Activated CD4-positive, alpha-beta T cell treated with anti-CD3 and anti-CD28 coated beads for 48 hours (primary cell): ENCODE results near the gene FGF12.
"Not testable (repeated sequence)": the region's sequence is repeated elsewhere in the genome, so short reads cannot be mapped to it uniquely, and the experiment has no call there.

Experiments used
- DNase-seq: peaks from one replicate; pipeline ENCODE4 v3.0.0-alpha.2; 2020

The FGF12 gene

DNA sequence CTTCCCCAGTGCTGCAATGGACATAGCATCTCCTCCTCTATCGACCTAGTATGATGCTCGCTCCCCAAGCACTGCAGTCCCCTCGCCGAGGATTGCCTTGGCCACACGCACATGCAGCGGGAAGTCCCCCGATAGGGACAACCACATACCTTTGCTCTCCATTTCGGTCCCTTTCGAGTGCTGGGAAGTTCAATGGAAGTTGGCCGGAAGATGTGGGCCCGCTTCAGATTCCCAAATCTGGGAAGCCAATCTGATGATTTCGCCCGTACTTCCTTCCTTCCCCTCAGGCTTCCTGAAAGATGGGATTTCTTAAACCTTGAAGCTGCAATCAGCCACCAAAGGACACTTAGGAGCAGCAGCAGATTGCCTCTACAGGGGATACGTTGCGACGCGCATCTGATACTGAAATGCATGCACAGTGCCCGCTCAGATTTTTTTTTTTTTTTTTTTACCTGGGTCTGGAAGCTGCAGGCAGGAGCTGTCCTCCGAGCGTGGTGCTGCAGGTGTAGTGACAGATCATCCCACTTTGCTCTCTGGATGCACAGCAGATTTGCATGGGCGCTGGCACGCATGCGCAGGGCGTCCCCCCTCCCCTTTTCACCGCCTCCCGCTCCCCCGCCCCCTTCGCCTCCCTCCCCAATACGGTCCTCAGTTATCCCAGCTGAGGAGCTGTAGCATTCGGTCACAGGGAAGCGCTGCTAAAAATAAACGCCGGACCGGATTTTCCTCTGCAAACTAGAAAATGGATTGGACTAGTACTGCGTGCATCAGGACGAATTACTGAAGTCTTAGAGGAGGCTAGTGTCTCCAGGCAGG lies at the start of gene FGF12:
TSS of gene FGF12 (minus strand) at position 510 of the 816 bp plus-strand sequence.
- DNase-seq = peak; percentile 27

DNA sequence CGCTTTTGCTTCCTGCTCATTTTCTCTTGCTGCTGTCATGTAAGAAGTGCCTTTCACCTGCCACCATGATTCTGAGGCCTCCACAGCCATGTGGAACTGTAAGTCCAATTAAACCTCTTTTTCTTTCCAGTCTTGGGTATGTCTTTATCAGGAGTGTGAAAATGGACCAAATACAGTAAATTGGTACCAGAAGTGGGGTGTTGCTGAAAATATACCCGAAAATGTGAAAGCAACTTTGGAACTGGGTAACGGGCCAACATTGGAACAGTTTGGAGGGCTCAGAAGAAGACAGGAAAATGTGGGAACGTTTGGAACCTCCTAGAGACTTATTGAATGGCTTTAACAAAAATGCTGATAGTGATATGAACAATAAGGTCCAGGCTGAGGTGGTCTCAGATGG lies 47.0 kb upstream of the FGF12 start:
- not testable (repeated sequence) for DNase-seq

DNA sequence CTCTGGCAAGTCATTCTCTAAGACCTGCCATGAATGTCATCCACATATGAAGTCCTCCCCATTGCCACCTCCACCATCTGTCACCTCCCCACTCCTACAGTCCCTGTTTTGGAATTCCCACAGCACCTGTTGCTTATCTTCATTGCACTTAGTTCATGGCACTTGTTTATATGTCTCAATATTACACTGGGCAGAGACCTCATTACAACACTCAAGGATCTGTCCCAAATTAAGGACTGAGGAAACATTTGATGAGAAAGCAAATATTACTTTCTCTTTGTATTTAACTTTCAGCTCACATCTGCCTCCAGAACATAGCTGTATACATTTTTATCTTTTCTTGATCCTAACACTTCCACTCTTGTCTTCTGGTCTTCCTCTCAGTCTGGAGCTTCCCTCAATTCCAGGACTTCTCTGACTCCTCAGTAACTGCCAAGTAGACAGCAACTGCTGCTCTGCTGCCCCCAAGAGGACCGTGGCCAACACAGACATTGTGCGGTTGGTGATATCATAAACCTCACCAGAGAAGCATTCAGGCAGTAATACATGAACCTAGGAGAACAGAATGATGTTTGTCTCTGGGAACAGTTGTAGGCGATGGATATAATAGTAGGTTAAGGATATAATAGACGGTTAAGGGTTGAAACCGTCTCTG lies 45.0 kb upstream of the FGF12 start:
- no peak for DNase-seq

DNA sequence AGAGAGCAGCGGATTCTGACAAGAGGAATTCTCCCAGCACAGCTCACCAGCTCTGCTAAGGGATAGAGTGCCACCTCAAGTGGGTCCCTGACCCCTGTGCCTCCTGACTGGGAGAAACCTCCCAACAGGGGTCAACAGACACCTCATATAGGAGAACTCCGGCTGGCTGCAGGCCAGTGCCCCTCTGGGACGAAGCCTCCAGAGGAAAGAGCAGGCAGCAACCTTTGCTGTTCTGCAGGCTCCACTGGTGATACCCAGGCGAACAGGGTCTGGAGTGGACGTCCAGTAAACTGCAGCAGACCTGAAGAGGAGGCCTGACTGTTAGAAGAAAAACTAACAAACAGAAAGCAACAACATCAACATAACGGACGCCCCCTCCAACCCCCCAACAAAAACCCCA lies 31.3 kb upstream of the FGF12 start:
- DNase-seq = no peak

DNA sequence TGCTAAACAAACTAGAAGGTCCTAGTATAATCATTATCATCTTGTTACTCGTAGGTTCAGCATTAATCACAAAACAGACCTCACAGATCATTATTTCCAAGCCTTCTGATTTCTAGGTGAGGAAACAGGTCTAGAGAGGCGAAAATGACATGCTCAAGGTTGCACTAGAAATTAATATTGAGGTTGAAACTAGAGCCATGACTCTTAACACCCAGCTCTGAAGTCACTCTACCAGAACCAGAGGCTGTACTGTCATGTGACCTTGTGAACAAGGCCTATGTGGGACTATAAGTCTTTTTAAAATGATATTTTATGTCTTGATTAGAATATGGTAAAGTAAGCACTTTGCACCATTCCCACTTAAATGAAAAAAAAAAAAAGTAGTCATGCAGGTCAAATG lies 23.8 kb upstream of the FGF12 start:
- no peak for DNase-seq

DNA sequence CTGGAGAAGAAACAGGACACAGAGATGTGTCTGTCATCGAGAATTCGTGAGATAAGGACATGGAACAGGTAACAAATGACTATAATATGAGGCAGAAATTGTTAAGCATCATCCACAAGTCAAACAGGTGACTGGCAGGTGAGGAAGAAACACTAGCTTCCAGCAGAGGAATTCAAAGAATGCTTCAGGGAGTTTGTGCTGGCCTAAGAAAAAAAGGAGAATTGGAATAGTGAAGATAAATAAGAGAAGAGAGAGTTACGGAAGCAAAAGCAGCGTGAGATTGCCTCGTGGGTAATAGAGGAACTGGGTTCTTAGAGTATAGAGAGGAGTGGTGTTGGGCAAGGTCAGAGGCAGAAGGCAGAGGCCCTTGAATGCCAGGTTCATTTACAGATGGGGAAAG lies 22.9 kb upstream of the FGF12 start:
- DNase-seq = no peak

DNA sequence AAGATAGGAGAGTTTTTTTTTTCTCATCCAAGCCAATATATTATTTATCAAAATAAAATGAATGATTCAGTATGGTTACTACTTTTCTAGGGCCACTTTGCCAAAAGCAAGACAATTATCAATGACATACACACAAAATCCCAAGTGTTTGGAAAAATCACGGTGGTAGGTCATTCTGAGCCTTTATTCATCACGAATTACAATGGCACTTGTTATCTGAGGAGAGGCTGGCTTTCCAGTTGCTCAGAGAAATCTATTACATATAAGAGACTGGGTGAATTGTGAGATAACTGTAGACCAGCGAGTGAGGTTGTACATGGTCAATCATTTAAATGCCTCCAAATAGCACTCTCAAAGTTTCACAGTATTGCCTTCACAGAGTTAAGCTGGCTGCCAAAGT lies 20.4 kb upstream of the FGF12 start:
- no peak for DNase-seq

DNA sequence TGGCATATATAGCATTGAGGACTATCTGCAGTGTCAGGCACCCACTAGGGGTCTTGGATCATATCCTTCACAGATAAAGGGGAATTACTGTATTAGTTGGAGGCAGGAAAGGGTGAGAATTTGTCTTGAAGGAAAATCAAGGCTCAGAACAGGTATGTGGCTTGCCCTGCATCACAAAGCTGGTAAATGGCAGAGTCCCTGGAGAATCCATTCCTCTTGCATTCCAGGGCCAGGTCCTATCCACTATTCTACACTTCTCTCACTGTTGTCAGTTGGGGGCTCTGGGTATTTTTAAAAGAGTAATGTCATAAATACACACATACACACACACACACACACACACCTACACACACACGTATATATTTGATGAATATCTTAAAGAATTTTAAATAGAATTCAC lies 19.8 kb upstream of the FGF12 start:
- DNase-seq = no peak

DNA sequence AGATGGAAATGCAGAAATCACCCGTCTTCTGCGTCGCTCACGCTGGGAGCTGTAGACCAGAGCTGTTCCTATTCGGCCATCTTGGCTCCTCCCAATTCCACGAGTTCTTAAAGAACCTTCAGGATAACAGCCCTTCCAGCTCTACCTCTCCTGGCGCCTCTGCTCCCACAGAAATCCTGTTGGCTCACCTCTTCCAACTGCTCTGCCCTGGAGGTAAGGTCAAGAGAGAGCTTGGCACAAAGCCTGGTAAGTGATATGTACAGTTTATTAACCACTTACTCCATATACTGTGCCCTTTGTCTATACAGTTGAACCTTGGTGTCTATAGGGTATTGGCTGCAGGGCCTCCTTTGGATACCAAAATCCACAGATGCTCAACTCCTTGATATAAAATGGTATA lies 17.8 kb upstream of the FGF12 start:
- DNase-seq = no peak

DNA sequence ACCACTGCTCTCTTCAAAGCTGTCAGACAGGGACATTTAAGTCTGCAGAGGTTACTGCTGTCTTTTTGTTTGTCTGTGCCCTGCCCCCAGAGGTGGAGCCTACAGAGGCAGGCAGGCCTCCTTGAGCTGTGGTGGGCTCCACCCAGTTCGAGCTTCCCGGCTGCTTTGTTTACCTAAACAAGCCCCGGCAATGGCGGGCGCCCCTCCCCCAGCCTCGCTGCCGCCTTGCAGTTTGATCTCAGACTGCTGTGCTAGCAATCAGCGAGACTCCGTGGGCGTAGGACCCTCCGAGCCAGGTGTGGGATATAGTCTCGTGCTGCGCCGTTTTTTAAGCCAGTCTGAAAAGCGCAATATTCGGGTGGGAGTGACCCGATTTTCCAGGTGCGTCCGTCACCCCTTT lies 17.3 kb upstream of the FGF12 start:
- DNase-seq = not testable (repeated sequence)

DNA sequence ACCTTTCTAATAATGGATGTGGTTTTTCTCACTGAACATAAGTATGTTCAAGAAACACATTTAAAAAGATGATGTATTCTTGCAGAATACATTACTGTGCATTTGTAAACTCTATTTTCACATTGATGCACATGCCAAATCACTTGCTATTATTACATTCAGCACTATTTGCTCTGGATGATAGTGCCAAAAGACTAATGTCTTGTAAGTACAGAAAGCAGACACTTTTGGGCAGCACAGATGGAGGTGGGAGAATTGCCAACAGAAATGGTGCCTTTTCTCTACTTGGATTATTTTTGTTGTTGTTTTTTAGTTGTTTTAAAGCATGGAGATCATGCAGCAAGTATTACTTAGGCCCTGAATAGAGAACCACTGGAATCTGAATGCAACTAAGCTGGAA lies 10.2 kb upstream of the FGF12 start:
- DNase-seq = no peak

DNA sequence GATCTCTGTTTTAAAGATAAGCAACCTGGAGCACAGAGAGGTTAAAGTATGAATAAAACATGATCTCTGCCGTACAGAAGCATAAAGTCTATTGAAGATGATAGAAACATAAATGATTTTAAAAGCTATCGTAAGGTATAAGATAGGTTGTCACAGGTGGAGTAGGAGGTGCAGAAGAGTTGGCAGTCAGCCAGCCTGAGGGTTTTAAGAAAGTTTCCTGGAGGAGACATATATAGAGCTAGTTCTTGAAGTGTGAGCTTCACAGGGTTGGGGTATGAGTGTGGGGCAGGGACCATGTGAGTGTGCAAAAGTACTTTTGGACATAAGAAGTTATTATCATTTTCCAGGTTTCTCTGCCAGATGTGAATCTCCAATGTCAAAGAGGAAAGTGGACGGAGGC lies 3.9 kb upstream of the FGF12 start:
- no peak for DNase-seq

DNA sequence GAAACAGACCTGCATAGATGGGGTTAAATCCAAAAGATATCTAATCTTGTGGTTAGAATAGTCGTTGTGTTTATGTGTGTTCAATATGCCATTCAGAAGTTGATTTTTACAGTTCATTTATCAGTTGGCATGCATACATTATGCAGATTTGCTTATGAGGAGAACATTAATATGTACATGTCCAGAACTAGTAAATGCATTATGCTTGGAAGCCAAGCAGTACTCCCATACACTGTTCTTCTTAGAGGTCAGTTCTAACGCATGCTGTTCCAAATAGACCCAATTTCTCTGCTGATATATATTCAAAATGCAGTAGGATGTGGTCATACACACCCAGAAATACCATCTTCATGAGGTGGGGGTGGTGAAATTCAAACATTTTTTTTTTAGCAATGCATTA lies 956 bp downstream of the FGF12 start:
- DNase-seq = no peak

DNA sequence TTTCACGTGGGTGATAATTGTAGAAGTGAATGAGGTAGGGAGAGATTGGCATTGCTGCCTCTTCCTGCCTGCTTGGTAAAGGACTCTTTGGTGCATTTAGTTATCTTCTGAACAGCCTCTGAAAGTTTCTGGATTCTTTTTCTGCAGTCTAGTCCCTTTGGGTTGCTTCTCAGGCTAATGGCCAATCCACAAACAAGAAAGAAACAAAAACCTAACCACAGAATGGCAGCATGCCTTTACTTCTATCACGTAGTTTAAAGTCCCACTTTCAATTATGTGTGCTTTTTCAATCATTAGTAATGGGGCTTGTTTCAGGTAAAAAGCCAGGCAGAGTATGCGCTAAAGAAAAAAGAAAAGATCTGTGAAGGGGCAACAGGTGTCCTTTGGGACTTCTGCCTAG lies 7.4 kb downstream of the FGF12 start:
- DNase-seq = no peak

DNA sequence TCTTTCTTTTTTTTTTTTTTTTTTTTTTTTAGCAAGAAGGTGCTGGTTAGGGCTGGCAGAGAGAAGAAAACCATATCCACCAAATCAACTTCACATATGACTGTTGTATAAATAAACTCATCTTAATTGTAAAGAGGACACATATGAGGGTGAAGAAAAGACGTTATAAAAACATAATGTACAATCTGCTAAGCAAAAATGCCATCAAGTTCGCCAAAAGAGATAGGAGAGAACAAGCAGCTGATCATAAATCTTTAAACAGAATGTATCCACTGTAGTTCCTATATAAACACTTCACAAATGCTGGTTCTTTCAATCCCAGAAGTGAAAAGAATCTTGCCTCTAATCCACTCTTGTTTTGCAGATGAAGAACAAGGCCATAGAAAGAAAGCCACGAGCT lies 9.2 kb downstream of the FGF12 start:
- no peak for DNase-seq

DNA sequence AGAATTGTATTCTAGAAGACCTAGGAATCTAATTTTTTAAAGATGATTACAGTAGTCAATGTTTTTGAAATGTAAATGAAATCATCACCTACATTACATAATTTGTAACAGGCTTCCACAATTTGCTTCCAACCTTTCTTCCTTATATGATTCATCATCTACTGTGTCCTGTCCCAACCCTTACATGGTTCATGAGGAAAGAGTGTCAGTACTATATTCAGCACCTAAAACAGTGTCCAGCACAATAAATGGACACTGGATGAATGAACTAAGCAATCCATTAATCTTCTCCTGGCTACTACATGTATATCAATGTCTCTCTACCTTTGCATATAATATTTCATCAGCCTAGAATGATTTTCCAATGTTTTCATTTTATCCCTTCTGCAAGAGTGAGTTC lies 12.2 kb downstream of the FGF12 start:
- DNase-seq = no peak

DNA sequence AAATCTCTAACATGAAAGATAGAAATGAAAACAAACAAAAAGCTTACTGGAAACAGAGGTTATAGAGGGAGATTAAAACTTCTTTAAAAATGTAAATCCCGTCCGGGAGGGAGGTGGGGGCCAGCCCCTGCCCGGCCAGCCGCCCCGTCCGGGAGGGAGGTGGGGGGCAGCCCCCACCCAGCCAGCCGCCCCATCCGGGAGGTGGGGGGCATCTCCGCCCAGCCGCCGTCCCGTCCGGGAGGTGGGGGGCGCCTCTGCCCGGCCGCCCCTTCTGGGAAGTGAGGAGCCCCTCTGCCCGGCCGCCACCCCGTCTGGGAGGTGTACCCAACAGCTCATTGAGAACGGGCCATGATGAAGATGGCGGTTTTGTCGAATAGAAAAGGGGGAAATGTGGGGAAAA lies 16.2 kb downstream of the FGF12 start:
- DNase-seq = not testable (repeated sequence)

DNA sequence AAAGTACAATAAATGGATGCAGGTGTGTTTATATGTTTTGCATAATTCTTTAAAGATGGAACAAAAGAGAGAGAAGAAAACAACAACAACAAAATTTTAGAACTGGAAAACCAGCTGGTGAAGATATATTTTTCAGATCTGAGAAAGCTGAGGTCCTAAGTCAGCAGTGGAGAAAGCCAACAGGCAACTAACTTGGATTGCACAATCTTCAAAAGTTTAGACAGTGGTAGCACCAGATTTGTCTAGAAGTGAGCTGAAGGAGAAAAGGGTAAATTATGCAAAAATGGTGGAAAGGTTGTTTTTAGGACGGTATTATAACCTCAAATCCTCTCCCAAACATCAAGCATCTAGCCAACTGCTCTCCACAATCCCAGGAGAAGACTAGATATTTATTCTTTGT lies 17.0 kb downstream of the FGF12 start:
- no peak for DNase-seq

DNA sequence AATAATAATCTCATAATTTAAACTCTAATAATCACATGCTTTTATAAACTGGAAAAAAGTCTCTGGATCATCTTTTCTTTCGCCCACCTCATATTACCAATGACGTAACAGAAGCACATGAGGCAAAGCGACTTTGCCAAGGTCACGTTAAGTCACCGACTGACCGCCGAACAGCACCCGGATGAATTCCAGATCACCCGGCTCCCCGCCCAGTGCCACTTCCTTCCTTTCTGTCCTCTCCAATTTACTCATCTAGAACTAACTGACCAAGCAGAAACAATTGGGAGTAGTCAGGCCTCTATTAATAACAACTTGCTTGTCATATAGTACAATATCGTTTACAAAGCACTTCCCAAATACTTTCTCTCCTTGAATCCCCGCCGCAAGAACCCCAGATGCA lies 21.1 kb downstream of the FGF12 start:
- no peak for DNase-seq

DNA sequence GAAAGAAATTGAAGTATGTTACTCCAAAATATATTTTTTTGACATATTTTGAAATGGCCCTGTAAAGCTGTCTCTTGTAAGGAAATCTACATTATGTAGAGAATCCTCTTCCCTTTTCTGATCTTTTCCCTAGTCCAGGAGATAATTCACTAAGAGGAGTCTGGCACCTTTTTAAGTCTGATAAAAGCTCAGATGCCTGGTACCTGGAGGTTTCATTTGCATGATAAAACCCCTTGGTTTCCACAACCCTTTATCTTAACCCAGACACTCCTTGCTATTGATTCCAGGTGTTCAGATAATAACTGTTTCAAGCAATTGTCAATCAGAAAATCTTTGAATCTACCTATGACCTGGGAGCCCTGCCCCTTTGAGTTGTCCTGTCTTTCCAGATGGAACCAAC lies 26.5 kb downstream of the FGF12 start:
- DNase-seq = no peak

DNA sequence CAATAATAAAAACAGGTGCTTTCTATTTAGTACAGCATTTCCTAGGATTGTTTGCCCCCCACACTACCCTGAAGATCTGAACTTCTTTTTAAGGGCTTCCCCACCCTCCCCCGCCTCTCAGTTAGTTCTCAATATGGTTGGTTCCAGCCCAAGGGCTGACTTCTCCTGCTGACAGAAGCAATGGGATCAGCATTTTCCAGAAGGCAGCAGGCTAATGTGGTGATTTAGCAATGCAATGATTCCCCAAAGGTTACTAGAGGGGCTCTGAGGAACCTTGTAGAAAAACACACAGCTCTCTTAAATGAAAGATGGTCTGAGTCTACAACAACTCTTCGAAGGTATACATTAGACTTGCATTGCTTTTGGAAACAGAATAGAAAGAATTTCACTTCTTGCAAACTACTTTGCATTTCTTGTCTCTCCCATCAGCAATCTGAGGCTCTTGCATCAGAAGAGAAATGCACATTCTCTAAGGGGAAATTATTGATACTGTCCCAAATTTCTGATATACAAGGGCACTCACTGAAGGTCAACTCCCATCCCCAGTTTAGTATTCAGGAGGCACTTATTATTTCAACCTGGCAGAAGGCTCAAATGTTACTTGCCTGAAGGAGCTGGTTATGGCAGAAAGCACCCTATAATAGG lies 30.3 kb downstream of the FGF12 start:
- no peak for DNase-seq

DNA sequence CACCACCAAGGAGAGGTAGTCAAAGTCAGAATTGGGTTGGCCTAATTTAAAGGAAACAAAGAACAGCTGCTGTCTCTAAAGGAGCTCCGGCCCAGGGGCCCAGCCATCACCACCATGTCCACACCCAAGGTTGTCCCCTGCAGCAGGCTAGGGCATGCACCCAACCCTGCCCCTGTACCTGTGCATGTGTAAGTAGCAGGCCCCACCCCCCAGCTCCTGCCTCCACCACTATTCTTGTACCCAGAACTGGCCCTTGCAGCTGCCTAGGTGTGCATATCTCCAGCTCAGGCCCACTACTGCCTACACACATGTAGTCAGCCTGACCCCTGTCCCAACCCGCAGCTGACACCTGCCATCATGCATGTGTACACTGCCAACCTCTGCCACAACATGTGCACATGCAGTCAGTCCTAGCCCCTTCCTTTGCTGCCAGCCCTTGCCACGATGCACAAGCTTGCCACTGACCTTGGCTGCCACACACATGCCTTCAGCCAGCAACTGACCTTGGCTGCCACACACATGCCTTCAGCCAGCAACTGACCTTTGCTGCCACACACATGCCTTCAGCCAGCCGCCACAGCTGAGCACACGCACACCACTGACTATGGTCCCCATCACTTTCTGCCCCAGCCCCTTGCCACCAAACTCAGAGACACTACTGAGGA lies 39.7 kb downstream of the FGF12 start:
- no peak for DNase-seq

DNA sequence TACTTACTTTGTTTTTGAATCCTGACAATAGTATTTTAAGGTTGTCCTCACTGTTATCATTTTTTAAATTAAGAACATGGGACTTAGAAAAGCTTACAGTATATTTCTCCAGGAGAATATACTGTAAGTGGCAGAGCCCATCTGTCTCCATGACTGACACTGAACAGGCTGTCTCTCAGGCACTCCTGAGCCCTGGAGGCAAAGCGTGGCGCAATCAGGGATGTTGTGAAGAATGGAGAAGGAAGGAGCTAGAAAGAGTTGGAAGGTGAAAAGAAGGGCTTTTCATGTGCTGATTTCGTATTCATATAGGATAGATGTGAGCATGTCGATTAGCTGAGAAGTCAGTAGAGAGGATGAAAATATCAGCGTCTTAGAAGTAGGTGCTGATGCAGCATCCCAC lies 41.5 kb downstream of the FGF12 start:
- DNase-seq = no peak

DNA sequence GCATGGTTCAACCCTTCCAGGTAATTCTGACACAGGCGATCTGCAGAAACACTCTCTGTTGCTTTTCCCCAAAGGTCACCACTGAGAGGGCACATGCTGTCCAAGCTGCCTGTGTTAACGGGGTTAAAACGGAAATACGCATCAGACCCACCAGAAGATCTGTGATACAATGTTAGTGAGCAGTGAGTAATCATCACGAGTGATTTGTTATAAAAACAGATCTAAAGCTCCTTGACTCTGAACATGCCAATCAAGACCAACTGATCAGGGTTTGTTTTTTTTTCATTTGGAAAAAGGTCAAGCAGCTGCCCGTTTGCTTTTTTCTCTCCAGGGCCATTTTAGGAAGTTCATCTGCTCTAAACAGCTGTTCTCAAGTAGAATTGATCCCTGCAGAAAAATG lies 43.2 kb downstream of the FGF12 start:
- no peak for DNase-seq
